Right hindlimb (tissue), 1 donor: ENCODE measurements around the gene ATF6B.
"Not testable (repeated sequence)": the region's sequence is repeated elsewhere in the genome, so short reads cannot be mapped to it uniquely, and the experiment has no call there.

Experiments
- DNase-seq: peaks from one replicate; pipeline ENCODE4 v3.0.0-alpha.2; 2018

The ATF6B gene

DNA sequence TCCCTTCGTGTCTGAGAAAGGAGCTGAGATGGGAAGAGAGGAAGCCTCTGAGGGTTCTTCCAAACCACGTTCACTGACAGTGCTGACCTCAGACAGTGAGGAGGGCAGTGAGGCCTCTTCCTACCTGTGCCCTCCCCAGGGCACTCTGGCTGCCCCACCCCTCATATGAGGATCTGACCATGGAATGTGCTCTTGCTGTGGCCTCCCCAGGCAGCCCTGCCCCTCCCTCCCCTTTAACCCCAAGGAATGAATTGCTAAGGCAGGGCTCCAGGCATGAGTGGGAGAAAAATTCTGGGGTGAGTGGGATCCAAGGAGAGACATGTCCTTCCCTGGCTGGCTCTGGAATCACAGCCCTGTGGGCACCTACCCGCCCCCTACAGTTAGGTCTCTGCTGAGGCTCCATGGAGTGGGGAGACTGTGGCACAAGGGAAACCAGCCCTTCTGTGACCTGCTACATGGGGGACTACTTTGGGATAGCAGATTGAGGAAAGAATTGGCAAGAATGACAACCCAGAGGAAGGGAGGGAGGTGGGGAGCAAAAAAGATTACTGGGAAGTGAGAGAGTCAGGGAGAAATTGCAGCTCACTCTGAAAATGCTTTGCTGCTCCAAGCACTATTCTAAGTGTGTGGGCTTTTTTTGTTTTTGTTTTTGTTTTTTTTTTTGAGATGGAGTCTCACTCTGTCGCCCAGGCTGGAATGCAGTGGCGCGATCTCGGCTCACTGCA lies 48.3 kb downstream of the ATF6B start:
- no peak for DNase-seq

- peak; percentile 82 for DNase-seq
Measured at GRCh38 chr6:32076321-32076809, 51.7 kb downstream of the ATF6B start.

GRCh38 chr6:32075781-32076180 lies 52.3 kb downstream of the ATF6B start:
- DNase-seq, result peak; percentile 19

DNA sequence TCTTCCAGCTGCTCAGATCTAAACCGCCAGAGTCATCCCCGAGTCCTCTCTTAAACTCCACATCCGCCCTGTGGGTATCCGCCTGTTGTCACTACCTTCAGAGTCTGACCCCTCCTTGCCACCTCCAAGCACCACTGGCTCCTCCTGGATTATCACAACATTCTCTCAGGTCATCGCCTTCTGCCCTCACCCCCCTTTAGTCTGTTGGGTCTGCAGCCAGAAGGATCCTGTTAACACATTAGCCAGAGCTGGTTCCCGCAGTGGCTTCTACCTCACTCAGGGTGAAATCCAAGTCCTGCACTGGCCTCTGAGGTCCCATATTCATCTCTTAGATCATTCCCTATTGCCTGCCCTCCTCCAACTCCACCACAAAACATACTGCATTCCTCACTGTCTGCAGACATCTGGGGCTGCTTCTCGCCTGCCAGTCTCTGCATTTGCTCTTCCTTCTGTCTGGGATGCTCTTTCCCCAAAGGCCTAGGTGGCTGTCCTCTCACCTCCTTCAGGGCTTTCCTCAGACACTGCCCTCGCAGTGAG lies 53.0 kb downstream of the ATF6B start:
- peak; percentile 29 for DNase-seq

GRCh38 chr6:32073613-32074012 lies 54.4 kb downstream of the ATF6B start:
- DNase-seq, result peak; percentile 19

DNA sequence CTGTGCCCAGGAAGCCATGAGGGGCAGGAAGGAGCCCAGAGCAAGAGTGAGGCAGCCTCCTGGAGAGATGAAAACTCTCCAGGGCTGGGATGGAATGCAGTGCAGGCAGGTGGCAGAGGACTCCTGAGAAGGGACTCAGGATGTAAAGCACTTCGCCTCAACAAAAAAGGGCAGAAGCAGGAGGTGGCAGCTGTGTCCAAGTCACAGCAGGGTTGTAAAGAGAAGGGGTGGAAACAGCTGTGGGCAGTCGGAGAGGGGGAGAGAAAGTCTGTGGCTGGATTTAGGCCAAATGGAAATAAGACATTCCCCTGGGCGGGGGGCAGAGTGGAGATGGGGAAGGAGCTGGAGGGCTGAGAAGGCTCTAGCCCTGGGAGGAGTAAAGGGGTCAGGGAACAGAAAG lies 54.9 kb downstream of the ATF6B start:
- peak; percentile 57 for DNase-seq

- peak; percentile 86 for DNase-seq
Measured at GRCh38 chr6:32070814-32071543, 57.1 kb downstream of the ATF6B start.

DNA sequence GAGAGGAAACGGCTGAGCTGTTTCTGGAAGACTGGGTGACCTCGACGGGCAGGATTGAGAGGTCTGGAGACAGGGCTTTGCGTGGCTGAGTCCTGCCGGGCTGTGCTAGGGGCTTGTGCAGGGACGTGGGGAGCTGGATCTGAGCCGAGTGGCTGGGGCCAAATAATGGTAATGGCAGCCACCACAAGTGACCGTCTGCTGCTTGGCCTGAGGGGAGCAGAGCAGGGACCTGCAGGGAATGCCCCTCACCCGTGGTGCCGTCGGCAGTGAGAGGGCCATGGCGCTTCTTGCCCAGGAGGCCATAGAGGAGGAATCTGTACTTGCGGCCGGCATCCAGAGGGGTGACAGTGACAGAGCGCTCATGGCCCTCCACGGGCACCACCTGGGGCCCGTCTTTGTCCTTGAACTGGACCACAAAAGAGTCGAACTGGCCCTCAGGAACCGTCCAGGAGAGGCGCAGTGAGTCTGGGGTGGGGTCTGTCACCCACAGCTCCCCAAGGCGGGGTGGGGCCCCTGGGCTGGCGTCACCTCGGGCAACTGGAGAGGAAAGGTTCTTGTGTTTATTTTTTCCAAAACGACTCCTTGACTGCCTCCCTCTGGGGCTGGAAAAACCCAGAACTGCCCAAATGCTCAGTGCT lies 58.0 kb downstream of the ATF6B start:
- DNase-seq, result peak; percentile 10

DNA sequence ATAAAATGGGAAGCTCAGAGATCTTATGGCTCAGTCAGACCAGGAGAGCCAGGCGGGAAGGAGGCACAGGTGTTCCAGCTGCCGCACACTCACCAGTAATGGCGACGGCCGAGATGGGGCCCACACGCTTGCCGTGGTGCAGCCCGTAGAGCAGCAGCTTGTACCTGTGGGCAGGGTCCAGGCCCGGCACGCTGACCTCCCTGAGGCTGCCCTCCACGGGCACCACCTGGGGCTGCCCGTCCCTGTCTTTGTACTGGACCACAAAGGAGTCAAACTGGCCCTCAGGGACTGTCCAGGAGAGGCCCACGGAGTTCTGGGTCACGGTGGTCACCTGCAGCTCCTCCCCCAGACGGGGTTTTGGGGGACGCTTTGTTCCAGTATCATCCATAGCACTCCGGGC lies 58.6 kb downstream of the ATF6B start:
- DNase-seq, result peak; percentile 20

DNA sequence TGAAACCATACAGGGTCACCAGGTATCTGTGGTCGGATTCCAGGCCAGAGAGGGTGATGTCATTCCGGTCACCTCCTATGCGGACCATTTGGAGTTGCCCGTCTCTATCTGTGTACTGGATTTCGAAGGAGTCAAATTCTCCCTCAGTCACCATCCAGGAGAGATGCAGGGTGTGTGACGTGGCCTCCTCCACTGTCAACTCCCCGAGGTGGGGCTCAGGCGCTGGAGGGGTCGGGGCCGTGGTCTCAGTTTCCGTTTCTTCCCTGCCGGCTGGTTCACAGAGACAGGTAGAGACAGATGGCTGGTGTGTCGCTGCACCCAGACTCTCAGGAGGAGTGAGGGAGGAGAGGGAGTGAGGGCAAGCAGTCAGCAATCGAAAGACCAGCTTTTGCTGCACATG lies 59.2 kb downstream of the ATF6B start:
- no peak for DNase-seq

- DNase-seq, result not testable (repeated sequence)
Measured at GRCh38 chr6:32068315-32068714, 59.7 kb downstream of the ATF6B start.

DNA sequence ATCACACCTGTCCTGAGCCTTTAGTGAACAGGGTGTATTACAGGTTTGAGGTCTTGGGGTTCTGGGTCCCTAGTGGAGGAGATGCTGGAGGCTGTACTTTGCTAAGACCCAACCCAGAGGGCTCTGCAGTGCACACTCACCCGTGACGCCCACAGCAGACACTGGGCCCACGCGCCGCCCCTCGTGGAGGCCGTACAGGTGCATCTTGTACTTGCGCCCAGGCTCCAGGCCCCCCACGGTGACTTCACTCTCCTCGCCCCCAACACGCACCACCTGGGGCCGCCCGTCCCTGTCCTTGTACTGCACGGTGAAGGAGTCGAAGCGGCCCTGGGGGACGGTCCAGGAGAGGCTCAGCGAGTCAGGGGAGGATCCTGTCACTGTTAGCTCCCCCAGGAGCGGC lies 60.5 kb downstream of the ATF6B start:
- DNase-seq, result not testable (repeated sequence)
